ENCODE data around the gene NEK10.

- no peak for TF ChIP-seq CTCF (IDR thresholded peaks at IDR 0.05; ENCODE audit: extremely low read depth in 1 of 2, insufficient read depth in 1 of 2, low read depth in 1 of 2, low read length in 2 of 2)
- no peak for TF ChIP-seq POLR2A (IDR thresholded peaks at IDR 0.05; ENCODE audit: low read depth, low read length)
- TF ChIP-seq EZH2 (IDR thresholded peaks at IDR 0.05; ENCODE audit: borderline replicate concordance, low read depth, low read length, severe bottlenecking), result no peak
These were observed 287.1 kb downstream of the NEK10 start for GRCh38 chr3:27081992-27082607.
